A549 treated with CpdA at 1 μM for 4 hours (cell line): ENCODE measurements around the gene ZNF565. TPM values are rescaled to one million over a fixed set of nuclear protein-coding genes. Genes with fewer than 3 reads are reported as not detected.

ENCODE experiments used
- total RNA-seq: library from RNA; stranded (reverse); fragments of 200-300 nt; extraction: Qiagen RNA extraction; gene quantifications from 5 replicates; pipeline ENCODE4 v1.2.3, GENCODE V29; 2022; ENCODE audit warnings: low read depth

ZNF565 gene
- 3.9 to 4.8 TPM (median 4.0 TPM) in 5 replicates for total RNA-seq

DNA sequence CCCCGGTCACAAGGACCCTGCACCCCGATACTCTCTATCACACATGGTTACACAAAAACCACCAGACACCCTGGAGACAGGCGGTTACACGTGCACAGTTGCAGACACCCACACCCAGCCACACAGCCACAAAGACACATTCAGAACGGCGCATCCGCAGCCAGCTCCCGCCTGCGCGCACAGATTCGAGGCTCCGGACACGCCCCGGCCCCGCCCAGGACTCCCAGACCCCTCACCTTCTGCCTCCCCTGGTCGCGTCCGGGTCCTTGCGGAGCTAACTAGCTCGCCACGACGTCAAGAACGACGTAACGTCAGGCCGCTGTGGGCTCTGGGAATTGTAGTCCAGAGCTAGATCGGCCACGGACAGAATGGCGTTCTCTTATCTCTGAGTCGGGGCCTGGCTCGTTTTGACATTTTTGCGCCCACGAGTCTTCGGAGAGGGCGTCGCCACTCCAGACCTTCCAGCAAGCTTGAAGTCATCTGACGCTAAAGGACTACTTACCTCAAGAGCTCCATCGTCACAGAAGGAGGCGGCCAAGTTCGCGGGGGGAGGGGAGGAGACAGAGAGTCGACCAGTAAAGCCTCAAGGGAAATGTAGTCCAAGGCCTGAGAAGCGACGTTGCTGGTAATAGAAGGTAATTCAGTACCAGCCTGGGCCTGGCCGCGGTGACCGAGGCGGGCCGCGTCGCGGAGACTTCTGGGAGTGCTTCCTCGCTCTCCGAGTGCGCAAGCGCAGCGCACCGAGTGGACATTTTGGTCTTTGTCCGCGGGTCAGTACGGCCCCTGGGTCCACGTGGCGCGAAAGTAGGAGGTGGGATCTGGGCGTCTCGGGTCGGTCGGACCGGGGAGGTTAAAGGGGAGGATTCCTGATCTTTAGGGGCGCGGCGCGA, at the start of gene ZNF565, which contains the start of gene ZNF146:
Gene ZNF565 (minus strand): TSS at position 280 of the 890 bp plus-strand sequence. CDS start 12,680 bp downstream, outside the sequence.
Gene ZNF146 (plus strand): TSS at position 721 of the 890 bp plus-strand sequence. CDS start 21,335 bp downstream, outside the sequence.

DNA sequence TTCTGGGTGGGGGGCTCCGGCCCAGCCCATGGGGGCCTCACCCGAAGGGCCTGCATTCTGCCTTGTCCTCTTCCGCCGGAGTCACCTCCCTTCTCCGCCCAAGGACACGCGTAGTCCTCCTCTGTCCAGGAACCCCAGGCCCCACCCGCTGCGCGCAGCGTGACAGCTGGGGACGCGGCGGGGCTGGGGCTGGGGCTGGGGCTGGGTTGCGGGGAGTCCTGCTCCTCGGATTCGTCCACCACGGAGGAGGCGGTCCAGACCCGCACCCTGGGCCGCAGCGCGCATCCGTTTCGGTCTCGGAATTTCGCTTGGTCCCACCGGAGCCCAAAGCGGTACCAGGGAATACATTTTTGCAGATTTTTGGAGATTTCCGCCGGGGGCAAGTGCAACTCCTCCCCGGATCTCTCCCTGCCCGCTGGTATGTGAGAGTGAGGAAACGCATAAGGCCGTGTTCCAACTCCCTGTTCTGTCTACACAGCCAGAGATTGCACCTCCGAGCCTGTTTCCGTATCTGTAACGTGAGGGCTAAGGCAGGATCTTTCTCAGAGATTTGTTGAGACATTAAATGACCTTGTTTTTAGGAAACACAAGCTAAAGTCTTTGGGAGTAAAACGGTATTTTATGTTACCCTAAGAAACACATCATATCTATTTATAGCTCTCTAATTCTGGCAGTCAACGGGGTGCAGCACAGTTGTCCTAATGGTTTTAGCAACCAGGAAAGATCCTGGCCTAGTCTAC, 61.9 kb downstream of the ZNF565 start, which contains the start of gene COX7A1:
Gene COX7A1 (minus strand): TSS at position 96 of the 740 bp plus-strand sequence. CDS start 40 bp downstream, at position 56.

DNA sequence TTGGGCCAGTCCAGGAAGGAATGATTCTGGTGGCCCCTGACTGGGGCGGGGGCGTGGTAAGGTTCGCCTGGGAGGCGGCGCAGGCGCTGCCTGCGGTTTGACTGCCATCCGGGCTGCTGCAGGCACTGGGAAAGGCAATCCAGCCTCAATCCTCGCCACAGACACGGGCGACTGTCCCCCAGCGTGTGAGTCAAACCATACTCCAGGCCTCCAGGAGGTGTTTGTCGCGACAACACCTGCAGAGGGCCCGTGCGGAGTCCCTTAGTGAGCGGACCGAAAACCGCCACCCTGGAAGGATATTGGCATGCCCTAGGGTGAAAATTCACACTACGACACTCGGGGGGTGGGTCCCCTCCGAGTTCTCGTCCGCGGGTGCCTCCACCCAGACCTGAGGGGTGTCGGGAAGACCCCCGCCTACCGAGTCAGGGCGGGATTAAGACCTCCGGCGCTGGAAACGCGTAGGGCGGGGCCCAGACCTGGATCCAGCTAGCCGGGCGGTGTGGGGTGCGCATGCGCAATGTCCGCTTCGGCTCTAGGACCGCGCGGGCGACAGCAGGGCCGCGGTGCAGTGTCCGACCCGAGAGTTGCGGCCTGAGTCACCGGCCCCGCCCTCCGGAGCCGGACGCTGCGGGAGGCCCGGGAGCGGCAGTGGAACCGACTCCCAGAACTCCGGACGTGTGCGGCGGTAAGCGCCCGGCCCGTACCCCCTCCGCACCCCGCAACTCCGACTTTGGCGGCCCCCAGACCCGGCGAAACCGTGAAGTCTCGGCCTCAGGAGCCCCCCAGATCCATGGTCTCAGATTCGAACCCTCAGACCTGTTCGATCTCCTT, 74.8 kb downstream of the ZNF565 start, which contains the start of gene CAPNS1:
Gene CAPNS1 (plus strand): TSS at position 594 of the 831 bp plus-strand sequence. CDS start 946 bp downstream, outside the sequence.

Other genes with a start within 250 kb of the ZNF565 start
- 30.3 to 52.4 TPM (median 46.9 TPM) in 5 replicates for gene SDHAF1, start 219.5 kb downstream of the ZNF565 start, total RNA-seq
- 0.23 to 0.50 TPM (median 0.36 TPM) in 4 of 5 replicates, not detected in the other for gene SYNE4, start 205.9 kb downstream of the ZNF565 start, total RNA-seq
- 23.1 to 33.9 TPM (median 26.5 TPM) in 5 replicates for gene ALKBH6, start 200.5 kb downstream of the ZNF565 start, total RNA-seq
- gene CLIP3, start 181.8 kb downstream of the ZNF565 start, total RNA-seq = 0.83 to 1.4 TPM (median 1.0 TPM) in 5 replicates
- 4.1 to 7.8 TPM (median 6.5 TPM) in 5 replicates for gene THAP8, start 160.4 kb downstream of the ZNF565 start, total RNA-seq
- gene WDR62, start 159.8 kb downstream of the ZNF565 start, total RNA-seq = 21.2 to 28.4 TPM (median 26.8 TPM) in 5 replicates
- gene OVOL3, start 103.5 kb downstream of the ZNF565 start, total RNA-seq = 0.17 to 0.43 TPM (median 0.23 TPM) in 3 of 5 replicates, not detected in the others
- 229 to 258 TPM (median 242 TPM) in 5 replicates for gene POLR2I, start 99.8 kb downstream of the ZNF565 start, total RNA-seq
- 395 to 543 TPM (median 523 TPM) in 5 replicates for gene TBCB, start 99.2 kb downstream of the ZNF565 start, total RNA-seq
- gene CAPNS1, start 74.6 kb downstream of the ZNF565 start, total RNA-seq = 1,446 to 2,206 TPM (median 2,101 TPM) in 5 replicates
- not detected in 5 replicates for gene COX7A1, start 62.2 kb downstream of the ZNF565 start, total RNA-seq
- gene ZNF146, start 441 bp upstream of the ZNF565 start, total RNA-seq = 118 to 190 TPM (median 125 TPM) in 5 replicates
- 2.2 to 2.8 TPM (median 2.4 TPM) in 5 replicates for gene ZFP14, start 164.5 kb upstream of the ZNF565 start, total RNA-seq
- 1.9 to 2.8 TPM (median 2.3 TPM) in 5 replicates for gene ZFP82, start 204.0 kb upstream of the ZNF565 start, total RNA-seq